CD14-positive monocyte (primary cell): Measurements from ENCODE around the gene HSDL1. TPM values are rescaled to one million over a fixed set of nuclear protein-coding genes. Genes with fewer than 3 reads are reported as not detected.
A peak's percentile ranks its signal among the peaks of the same experiment; 100 is the strongest.

ENCODE experiments used
- DNase-seq, 3 donors: peaks; one replicate each; pipeline ENCODE4 v3.0.0-alpha.2; 2011 to 2022
- H2AFZ ChIP-seq: 2 replicates; pipeline ENCODE4 v1.6.0; 2012; ENCODE audit warnings: mild to moderate bottlenecking, low read depth, low read length, inconsistent platforms; ENCODE audit not compliant: insufficient read depth, poor library complexity, severe bottlenecking
- H3K27ac ChIP-seq, 2 donors: 1 replicate in 1 of 2; 2 replicates in 1 of 2; pipeline ENCODE4 v1.5.1; 2012 to 2013; ENCODE audit warnings: low read length in 2 of 2, control low read depth in 1 of 2, inconsistent platforms in 1 of 2, low read depth in 1 of 2, mild to moderate bottlenecking in 1 of 2
- H3K27me3 ChIP-seq, 2 donors: one replicate each; pipeline versions ENCODE4 v1.6.0 to v1.6.1; 2011 to 2013; ENCODE audit warnings: low read length in 2 of 2; ENCODE audit not compliant: control insufficient read depth in 2 of 2, insufficient read depth in 2 of 2
- H3K36me3 ChIP-seq, 2 donors: replicated peaks in 1 of 2; 1 replicate in 1 of 2; 2 replicates in 1 of 2; pipeline versions ENCODE4 v1.5.1 to v1.6.1; 2012 to 2013; ENCODE audit warnings: low read length in 2 of 2, control low read depth in 1 of 2, inconsistent platforms in 1 of 2, mild to moderate bottlenecking in 1 of 2; ENCODE audit not compliant: insufficient read depth in 2 of 2, control insufficient read depth in 1 of 2
- H3K4me1 ChIP-seq, 2 donors: 1 replicate in 1 of 2; 2 replicates in 1 of 2; pipeline versions ENCODE4 v1.5.1 to v1.6.1; 2012 to 2013; ENCODE audit warnings: low read length in 2 of 2, control low read depth in 1 of 2, inconsistent platforms in 1 of 2, mild to moderate bottlenecking in 1 of 2, moderate library complexity in 1 of 2; ENCODE audit not compliant: insufficient read depth in 2 of 2, control insufficient read depth in 1 of 2
- H3K4me2 ChIP-seq: replicated peaks from 2 replicates; pipeline ENCODE3; 2012; ENCODE audit warnings: low read length, moderate library complexity, mild to moderate bottlenecking; ENCODE audit not compliant: poor library complexity, severe bottlenecking; ENCODE audit errors: extremely low read depth
- H3K4me3 ChIP-seq, 3 experiments: fragments of 200-600 bp in 1 of 3; sonication (generic) in 1 of 3; replicated peaks in 1 of 3; 1 replicate in 2 of 3; 2 replicates in 1 of 3; pipeline ENCODE4 v1.5.1; 2011 to 2013; ENCODE audit warnings: low read length in 3 of 3, mild to moderate bottlenecking in 3 of 3, control low read depth in 2 of 3, low read depth in 2 of 3, inconsistent platforms in 1 of 3, moderate library complexity in 1 of 3
- H3K79me2 ChIP-seq: 2 replicates; pipeline ENCODE4 v1.6.0; 2012; ENCODE audit warnings: mild to moderate bottlenecking, control low read depth, inconsistent platforms, low read length, moderate library complexity; ENCODE audit not compliant: insufficient read depth
- H3K9ac ChIP-seq: 2 replicates; pipeline ENCODE4 v1.6.0; 2017; ENCODE audit warnings: low read length, mild to moderate bottlenecking; ENCODE audit not compliant: insufficient read depth, poor library complexity, severe bottlenecking
- H3K9me3 ChIP-seq, 2 donors: replicated peaks in 1 of 2; 1 replicate in 1 of 2; 2 replicates in 1 of 2; pipeline versions ENCODE4 v1.5.1 to v1.6.1; 2012 to 2013; ENCODE audit warnings: low read length in 2 of 2, control low read depth in 1 of 2; ENCODE audit not compliant: control insufficient read depth in 1 of 2, insufficient read depth in 1 of 2
- H4K20me1 ChIP-seq: 2 replicates; pipeline ENCODE4 v1.6.0; 2012; ENCODE audit warnings: mild to moderate bottlenecking, low read length, control low read depth, moderate library complexity; ENCODE audit not compliant: insufficient read depth
- H3K27ac Mint-ChIP-seq, 7 donors: one replicate each; pipeline ENCODE4 v1.8.0; 2020; ENCODE audit warnings: mild to moderate bottlenecking in 7 of 7, mixed read lengths in 7 of 7, moderate library complexity in 6 of 7, inconsistent platforms in 2 of 7
- H3K27me3 Mint-ChIP-seq, 3 donors: one replicate each; pipeline ENCODE4 v1.8.0; 2021 to 2022; ENCODE audit warnings: low read depth in 3 of 3, mild to moderate bottlenecking in 3 of 3, mixed read lengths in 3 of 3, moderate library complexity in 3 of 3, inconsistent platforms in 1 of 3
- H3K36me3 Mint-ChIP-seq, 2 donors: one replicate each; pipeline ENCODE4 v1.8.0; 2020; ENCODE audit warnings: mixed read lengths in 2 of 2, inconsistent platforms in 1 of 2, mild to moderate bottlenecking in 1 of 2
- H3K4me1 Mint-ChIP-seq: one replicate; pipeline ENCODE4 v1.8.0; 2020; ENCODE audit warnings: mild to moderate bottlenecking, mixed read lengths
- H3K4me3 Mint-ChIP-seq, 2 donors: one replicate each; pipeline ENCODE4 v1.8.0; 2020; ENCODE audit warnings: mild to moderate bottlenecking in 2 of 2, mixed read lengths in 2 of 2, moderate library complexity in 1 of 2
- H3K9me3 Mint-ChIP-seq, 7 donors: one replicate each; pipeline ENCODE4 v1.8.0; 2020 to 2022; ENCODE audit warnings: mixed read lengths in 7 of 7, mild to moderate bottlenecking in 6 of 7, moderate library complexity in 6 of 7, inconsistent platforms in 2 of 7
- WGBS: methylation state at CpG from one replicate; pipeline ENCODE4 v1.1.5; 2013; ENCODE audit warnings: missing lambda C conversion rate; ENCODE audit not compliant: insufficient coverage; 5-methylcytosine and 5-hydroxymethylcytosine counted together
- intact Hi-C, 2 donors: fragments of 100-400 bp; cut with micrococcal nuclease; formaldehyde crosslinking; loops; one replicate each; pipeline versions ENCODE4 v1.15.0 to v1.15.1; 2023
- polyA plus RNA-seq, 3 donors: library from polyadenylated mRNA; depleted of rRNA in 1 of 3; unstranded in 2 of 3; stranded (reverse) in 1 of 3; fragments of 300-500 nt in 2 of 3; fragments of >200 nt in 1 of 3; fragmentation: Illumina TruSeq in 2 of 3; gene quantifications; 1 replicate in 2 of 3; 2 replicates in 1 of 3; pipeline ENCODE4 v1.2.3, GENCODE V29; 2012 to 2021
- TF ChIP-seq, protein P1 (sequence below): fragments of 200-600 bp; IDR thresholded peaks from one replicate; pipeline ENCODE4 v1.8.0; 2022; ENCODE audit warnings: antibody characterized with exemption, mild to moderate bottlenecking

HSDL1 gene
- polyA plus RNA-seq, 3 donors, result 7.3 to 13.3 (median 8.0) TPM

DNA sequence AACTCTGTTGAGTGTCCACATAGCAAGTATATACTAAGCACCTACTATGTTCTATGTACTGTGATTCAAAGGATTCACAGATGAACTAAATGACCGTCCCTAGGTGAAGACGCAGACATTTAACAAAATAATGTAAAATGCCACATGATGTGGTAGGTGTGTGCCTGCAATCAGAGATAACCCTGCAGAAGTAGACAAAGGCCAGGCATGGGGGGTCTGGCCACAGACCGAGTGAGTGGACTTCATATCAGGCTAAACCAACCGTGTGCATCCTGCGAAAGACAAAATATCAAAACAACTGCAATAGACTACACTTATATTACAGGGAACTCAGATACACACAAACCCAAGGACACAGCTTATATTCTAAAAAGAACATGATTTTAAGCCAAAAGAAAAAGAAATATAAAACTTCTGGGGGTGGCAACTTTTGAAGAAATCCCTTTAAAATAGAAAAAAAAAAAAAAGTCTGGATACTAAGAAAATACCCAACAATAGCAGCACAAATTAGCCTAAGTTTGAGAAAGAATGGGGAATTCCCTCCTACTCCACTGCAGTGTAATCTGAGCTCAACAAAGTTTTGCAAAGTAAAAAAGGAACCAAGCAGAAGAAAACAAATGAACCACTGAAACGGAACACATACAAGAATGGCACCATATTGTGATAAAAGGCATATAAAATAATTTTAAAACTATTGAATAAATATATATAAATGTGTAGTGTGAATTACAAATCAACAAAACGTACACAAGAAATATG lies 12.3 kb downstream of the HSDL1 start:
- no peaks in the 10 kb centered on the region for H3K27me3 Mint-ChIP-seq
- Histone ChIP-seq H3K4me1 (no peaks in the 10 kb centered on the region), H3K27me3 (no peaks in the 10 kb centered on the region), H3K36me3 (peaks cover 14 to 37% of the 10 kb centered on the region in 2 donors), H3K27ac (no peak overlapping the region), H3K79me2 (peaks cover 13% of the 10 kb centered on the region), H2AFZ (no peak overlapping the region), H3K9ac (no peak overlapping the region), H4K20me1 (peaks cover 5% of the 10 kb centered on the region), H3K9me3 (no peaks in the 10 kb centered on the region), H3K4me2 (no peak overlapping the region), H3K4me3 (no peak overlapping the region)
- peaks cover 47 to 48% of the 10 kb centered on the region in 2 donors for H3K36me3 Mint-ChIP-seq
- H3K4me1 Mint-ChIP-seq, result peaks cover 2% of the 10 kb centered on the region
- peak overlapping the region in 1 of 7 donors; percentile 21 for H3K27ac Mint-ChIP-seq
- WGBS, result no CpG with 5 or more reads among the region's 7 CpGs
- TF ChIP-seq, protein P1, sequence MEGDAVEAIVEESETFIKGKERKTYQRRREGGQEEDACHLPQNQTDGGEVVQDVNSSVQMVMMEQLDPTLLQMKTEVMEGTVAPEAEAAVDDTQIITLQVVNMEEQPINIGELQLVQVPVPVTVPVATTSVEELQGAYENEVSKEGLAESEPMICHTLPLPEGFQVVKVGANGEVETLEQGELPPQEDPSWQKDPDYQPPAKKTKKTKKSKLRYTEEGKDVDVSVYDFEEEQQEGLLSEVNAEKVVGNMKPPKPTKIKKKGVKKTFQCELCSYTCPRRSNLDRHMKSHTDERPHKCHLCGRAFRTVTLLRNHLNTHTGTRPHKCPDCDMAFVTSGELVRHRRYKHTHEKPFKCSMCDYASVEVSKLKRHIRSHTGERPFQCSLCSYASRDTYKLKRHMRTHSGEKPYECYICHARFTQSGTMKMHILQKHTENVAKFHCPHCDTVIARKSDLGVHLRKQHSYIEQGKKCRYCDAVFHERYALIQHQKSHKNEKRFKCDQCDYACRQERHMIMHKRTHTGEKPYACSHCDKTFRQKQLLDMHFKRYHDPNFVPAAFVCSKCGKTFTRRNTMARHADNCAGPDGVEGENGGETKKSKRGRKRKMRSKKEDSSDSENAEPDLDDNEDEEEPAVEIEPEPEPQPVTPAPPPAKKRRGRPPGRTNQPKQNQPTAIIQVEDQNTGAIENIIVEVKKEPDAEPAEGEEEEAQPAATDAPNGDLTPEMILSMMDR, result no peak
- H3K4me3 Mint-ChIP-seq, result no peak overlapping the region
- intact Hi-C loops, result loop anchor here (5.0 kb wide), 2 partner anchors 40 to 45 kb away; no protein-coding TSS in a partner anchor
- no peaks in the 10 kb centered on the region for H3K9me3 Mint-ChIP-seq
- no peak for DNase-seq

DNA sequence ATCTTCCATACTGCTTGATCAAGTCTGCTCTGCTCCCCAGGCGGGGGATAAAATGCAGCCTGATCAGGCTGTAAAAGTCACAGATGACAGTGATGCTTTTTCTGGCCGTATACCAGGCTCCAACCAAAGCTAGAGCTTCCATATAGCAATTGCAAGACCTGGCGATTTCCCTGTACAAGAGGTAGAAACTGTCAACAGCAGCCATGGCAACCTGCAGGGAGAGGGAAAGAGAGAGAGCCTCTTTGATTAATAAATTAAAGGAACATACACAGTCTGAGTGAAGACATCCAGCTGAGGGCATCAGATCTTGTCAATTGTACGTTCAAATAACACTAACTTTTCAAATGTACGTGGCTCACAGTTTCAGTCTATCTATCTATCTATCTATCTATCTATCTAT lies 13.9 kb downstream of the HSDL1 start:
- Histone ChIP-seq H3K4me1 (no peaks in the 10 kb centered on the region), H3K27ac (no peak overlapping the region), H3K79me2 (no peaks in the 10 kb centered on the region), H3K4me3 (no peak overlapping the region), H3K36me3 (peaks cover 17 to 44% of the 10 kb centered on the region in 2 donors), H4K20me1 (peaks cover 1% of the 10 kb centered on the region), H3K4me2 (no peak overlapping the region), H2AFZ (no peak overlapping the region), H3K9ac (no peak overlapping the region), H3K9me3 (no peaks in the 10 kb centered on the region), H3K27me3 (no peaks in the 10 kb centered on the region)
- Mint-ChIP-seq H3K27me3 (no peaks in the 10 kb centered on the region), H3K36me3 (peaks cover 48 to 57% of the 10 kb centered on the region in 2 donors), H3K27ac (no peak overlapping the region), H3K4me3 (no peak overlapping the region), H3K4me1 (peaks cover 2% of the 10 kb centered on the region), H3K9me3 (no peaks in the 10 kb centered on the region)
- 100% methylated on average over 3 of the region's 5 CpGs for WGBS
- no peak for DNase-seq
- intact Hi-C loops, result loop anchor here (5.0 kb wide), 2 partner anchors 41 to 44 kb away; no protein-coding TSS in a partner anchor
- TF ChIP-seq, protein P1, result no peak
